ENCODE results near the gene LRRC7.

DNA sequence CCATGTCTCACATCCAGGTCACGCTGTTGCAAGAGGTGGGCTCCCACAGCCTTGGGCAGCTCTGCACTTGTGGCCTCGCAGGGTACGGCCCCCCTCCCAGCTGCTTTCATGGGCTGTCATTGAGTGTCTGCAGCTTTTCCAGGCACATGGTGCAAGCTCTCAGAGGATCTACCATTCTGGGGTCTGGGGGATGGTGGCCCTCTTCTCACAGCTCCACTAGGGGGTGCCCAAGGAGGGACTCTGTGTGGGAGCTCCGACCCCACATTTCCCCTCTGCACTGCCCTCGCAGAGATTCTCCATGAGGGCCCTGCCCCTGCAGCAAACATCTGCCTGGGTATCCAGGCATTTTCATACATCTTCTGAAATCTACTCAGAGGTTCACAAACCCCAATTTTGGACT, 219.4 kb downstream of the LRRC7 start:
- TF ChIP-seq, protein P1, sequence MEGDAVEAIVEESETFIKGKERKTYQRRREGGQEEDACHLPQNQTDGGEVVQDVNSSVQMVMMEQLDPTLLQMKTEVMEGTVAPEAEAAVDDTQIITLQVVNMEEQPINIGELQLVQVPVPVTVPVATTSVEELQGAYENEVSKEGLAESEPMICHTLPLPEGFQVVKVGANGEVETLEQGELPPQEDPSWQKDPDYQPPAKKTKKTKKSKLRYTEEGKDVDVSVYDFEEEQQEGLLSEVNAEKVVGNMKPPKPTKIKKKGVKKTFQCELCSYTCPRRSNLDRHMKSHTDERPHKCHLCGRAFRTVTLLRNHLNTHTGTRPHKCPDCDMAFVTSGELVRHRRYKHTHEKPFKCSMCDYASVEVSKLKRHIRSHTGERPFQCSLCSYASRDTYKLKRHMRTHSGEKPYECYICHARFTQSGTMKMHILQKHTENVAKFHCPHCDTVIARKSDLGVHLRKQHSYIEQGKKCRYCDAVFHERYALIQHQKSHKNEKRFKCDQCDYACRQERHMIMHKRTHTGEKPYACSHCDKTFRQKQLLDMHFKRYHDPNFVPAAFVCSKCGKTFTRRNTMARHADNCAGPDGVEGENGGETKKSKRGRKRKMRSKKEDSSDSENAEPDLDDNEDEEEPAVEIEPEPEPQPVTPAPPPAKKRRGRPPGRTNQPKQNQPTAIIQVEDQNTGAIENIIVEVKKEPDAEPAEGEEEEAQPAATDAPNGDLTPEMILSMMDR (IDR thresholded peaks at IDR 0.05; ENCODE audit: poor library complexity, severe bottlenecking) = no peak
- no peak for TF ChIP-seq RAD21 (conservative IDR thresholded peaks at IDR 0.05)
- TF ChIP-seq SMC3 (conservative IDR thresholded peaks at IDR 0.05; ENCODE audit: poor library complexity) = no peak
- no peak for TF ChIP-seq EP300 (conservative IDR thresholded peaks at IDR 0.05; ENCODE audit: poor library complexity, severe bottlenecking)
- no peak for TF ChIP-seq POLR2AphosphoS5 (IDR thresholded peaks at IDR 0.05)
- TF ChIP-seq MXI1 (conservative IDR thresholded peaks at IDR 0.05; ENCODE audit: poor library complexity, severe bottlenecking) = no peak
- TF ChIP-seq, protein P2, sequence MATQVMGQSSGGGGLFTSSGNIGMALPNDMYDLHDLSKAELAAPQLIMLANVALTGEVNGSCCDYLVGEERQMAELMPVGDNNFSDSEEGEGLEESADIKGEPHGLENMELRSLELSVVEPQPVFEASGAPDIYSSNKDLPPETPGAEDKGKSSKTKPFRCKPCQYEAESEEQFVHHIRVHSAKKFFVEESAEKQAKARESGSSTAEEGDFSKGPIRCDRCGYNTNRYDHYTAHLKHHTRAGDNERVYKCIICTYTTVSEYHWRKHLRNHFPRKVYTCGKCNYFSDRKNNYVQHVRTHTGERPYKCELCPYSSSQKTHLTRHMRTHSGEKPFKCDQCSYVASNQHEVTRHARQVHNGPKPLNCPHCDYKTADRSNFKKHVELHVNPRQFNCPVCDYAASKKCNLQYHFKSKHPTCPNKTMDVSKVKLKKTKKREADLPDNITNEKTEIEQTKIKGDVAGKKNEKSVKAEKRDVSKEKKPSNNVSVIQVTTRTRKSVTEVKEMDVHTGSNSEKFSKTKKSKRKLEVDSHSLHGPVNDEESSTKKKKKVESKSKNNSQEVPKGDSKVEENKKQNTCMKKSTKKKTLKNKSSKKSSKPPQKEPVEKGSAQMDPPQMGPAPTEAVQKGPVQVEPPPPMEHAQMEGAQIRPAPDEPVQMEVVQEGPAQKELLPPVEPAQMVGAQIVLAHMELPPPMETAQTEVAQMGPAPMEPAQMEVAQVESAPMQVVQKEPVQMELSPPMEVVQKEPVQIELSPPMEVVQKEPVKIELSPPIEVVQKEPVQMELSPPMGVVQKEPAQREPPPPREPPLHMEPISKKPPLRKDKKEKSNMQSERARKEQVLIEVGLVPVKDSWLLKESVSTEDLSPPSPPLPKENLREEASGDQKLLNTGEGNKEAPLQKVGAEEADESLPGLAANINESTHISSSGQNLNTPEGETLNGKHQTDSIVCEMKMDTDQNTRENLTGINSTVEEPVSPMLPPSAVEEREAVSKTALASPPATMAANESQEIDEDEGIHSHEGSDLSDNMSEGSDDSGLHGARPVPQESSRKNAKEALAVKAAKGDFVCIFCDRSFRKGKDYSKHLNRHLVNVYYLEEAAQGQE (IDR thresholded peaks at IDR 0.05; ENCODE audit: borderline replicate concordance) = no peak

Measured in neural cell (in vitro differentiated cells).